A673 (cell line): Measurements from ENCODE around the gene GRPEL2. TPM values are rescaled to one million over a fixed set of nuclear protein-coding genes. Genes with fewer than 3 reads are reported as not detected.

Experiments used
- BruUV-seq: library from RNA; stranded (reverse); fragments of 400-500 nt; replicated peaks from 2 replicates; lab custom pipeline; 2021; lab: Mats Ljungman, UMichigan
- CTCF ChIA-PET: fragments of 300-600 bp; sonication (Branson Sonifier 250); formaldehyde crosslinking; loops from one replicate; lab custom pipeline; 2022; ENCODE audit warnings: antibody characterized with exemption; lab: Charles Lee
- POLR2A ChIA-PET: fragments of 300-600 bp; sonication (Branson Sonifier 250); formaldehyde crosslinking; loops from one replicate; lab custom pipeline; 2022; ENCODE audit warnings: antibody characterized with exemption; ENCODE audit not compliant: low non-redundant PET; lab: Charles Lee
- DNase-seq: peaks from one replicate; pipeline ENCODE4 v3.0.0-alpha.2; 2015; ENCODE audit warnings: low spot score
- H3K27ac ChIP-seq: fragments of 200-600 bp; sonication (generic); 2 replicates; pipeline ENCODE4 v1.5.1; 2016; ENCODE audit warnings: mixed run types, low read depth, mild to moderate bottlenecking, mixed read lengths, antibody characterized with exemption, low read length; ENCODE audit not compliant: poor library complexity, severe bottlenecking
- H3K27me3 ChIP-seq: fragments of 200-600 bp; sonication (generic); replicated peaks from 2 replicates; pipeline ENCODE4 v1.6.1; 2017; ENCODE audit warnings: mixed run types, low read depth, mild to moderate bottlenecking, mixed read lengths, antibody characterized with exemption, low read length; ENCODE audit not compliant: insufficient read depth, poor library complexity
- H3K36me3 ChIP-seq: fragments of 200-600 bp; sonication (generic); 2 replicates; pipeline ENCODE4 v1.6.1; 2016; ENCODE audit warnings: mixed run types, mild to moderate bottlenecking, mixed read lengths, antibody characterized with exemption, low read length; ENCODE audit not compliant: insufficient read depth, poor library complexity, severe bottlenecking
- H3K4me1 ChIP-seq: fragments of 200-600 bp; sonication (generic); 2 replicates; pipeline ENCODE4 v1.6.1; 2017; ENCODE audit warnings: mixed run types, mild to moderate bottlenecking, mixed read lengths, antibody characterized with exemption, low read length; ENCODE audit not compliant: insufficient read depth, poor library complexity, severe bottlenecking
- H3K4me3 ChIP-seq: fragments of 200-600 bp; sonication (generic); 2 replicates; pipeline ENCODE4 v1.5.1; 2016; ENCODE audit warnings: low read depth, mixed run types, mild to moderate bottlenecking, mixed read lengths, low read length; ENCODE audit not compliant: poor library complexity, severe bottlenecking
- H3K9me3 ChIP-seq: fragments of 200-600 bp; sonication (generic); 2 replicates; pipeline ENCODE4 v1.6.1; 2016; ENCODE audit warnings: mixed run types, low read depth, mild to moderate bottlenecking, mixed read lengths, antibody characterized with exemption, low read length; ENCODE audit not compliant: poor library complexity, severe bottlenecking
- CTCF ChIP-seq: fragments of 300-800, 200-600 bp; sonication (generic); conservative IDR thresholded peaks from 2 replicates; pipeline ENCODE4 v1.5.1; 2017; ENCODE audit warnings: low read depth, mild to moderate bottlenecking, antibody characterized with exemption, low read length, moderate library complexity, mixed read lengths
- EZH2 ChIP-seq: fragments of 200-600 bp; sonication (generic); IDR thresholded peaks from 2 replicates; pipeline ENCODE4 v1.6.1; 2017; ENCODE audit warnings: borderline replicate concordance, low read depth, mild to moderate bottlenecking, mixed read lengths, antibody characterized with exemption, low read length; ENCODE audit not compliant: poor library complexity, severe bottlenecking
- intact Hi-C: fragments of 100-400 bp; cut with micrococcal nuclease; formaldehyde crosslinking; loops from one replicate; pipeline ENCODE4 v1.10.0; 2022; ENCODE audit not compliant: unreplicated experiment
- total RNA-seq: library from RNA; stranded (reverse); gene quantifications from 2 replicates; pipeline ENCODE4 v1.2.3, GENCODE V29; 2021

The GRPEL2 gene
- total RNA-seq, 1 experiment from 2014 or later: 33.2 TPM

GRCh38 chr5:149317281-149318048, 27.8 kb upstream of the GRPEL2 start:
- Histone ChIP-seq H3K27ac (no peak overlapping the region), H3K4me1 (peaks cover 11% of the 10 kb centered on the region), H3K9me3 (no peaks in the 10 kb centered on the region), H3K27me3 (no peaks in the 10 kb centered on the region), H3K4me3 (no peak overlapping the region), H3K36me3 (no peaks in the 10 kb centered on the region)
- intact Hi-C loops: loop anchor here (2.0 to 10.0 kb wide), 3 partner anchors 53 to 247 kb away; no protein-coding TSS in a partner anchor
- BruUV-seq: no TSS peak
- POLR2A ChIA-PET: no interaction called here
- peak; percentile 65 for DNase-seq
- TF ChIP-seq CTCF: peak; percentile 79
- TF ChIP-seq EZH2: no peak
- CTCF ChIA-PET: interaction anchor here (0.6 to 1.3 kb wide), 3 partner anchors 42 to 249 kb away, joined by 4 to 18 read pairs (median 5); no protein-coding TSS in a partner anchor

- peaks cover 11% of the 10 kb centered on the region for H3K4me1 ChIP-seq
- DNase-seq: no peak
- TF ChIP-seq EZH2 (no peak), CTCF (no peak)
- H3K27me3 ChIP-seq: no peaks in the 10 kb centered on the region
- H3K4me3 ChIP-seq: no peak overlapping the region
- intact Hi-C loops: loop anchor here (10.0 kb wide), 1 partner anchor 246 kb away; no protein-coding TSS in a partner anchor
- no peaks in the 10 kb centered on the region for H3K9me3 ChIP-seq
- no peak overlapping the region for H3K27ac ChIP-seq
- CTCF ChIA-PET: no interaction called here
- H3K36me3 ChIP-seq: no peaks in the 10 kb centered on the region
- POLR2A ChIA-PET: no interaction called here
- BruUV-seq: no TSS peak
Measured at GRCh38 chr5:149319174-149319573, 26.1 kb upstream of the GRPEL2 start.

GRCh38 chr5:149320791-149321330, 24.4 kb upstream of the GRPEL2 start:
- CTCF ChIA-PET: interaction anchor here (0.6 to 0.7 kb wide), 3 partner anchors 46 to 1294 kb away, joined by 3 to 12 read pairs (median 3); no protein-coding TSS in a partner anchor
- Histone ChIP-seq H3K4me3 (no peak overlapping the region), H3K9me3 (no peaks in the 10 kb centered on the region), H3K4me1 (peaks cover 11% of the 10 kb centered on the region), H3K27me3 (no peaks in the 10 kb centered on the region), H3K36me3 (no peaks in the 10 kb centered on the region), H3K27ac (no peak overlapping the region)
- POLR2A ChIA-PET: no interaction called here
- TF ChIP-seq CTCF: no peak
- TF ChIP-seq EZH2: no peak
- intact Hi-C loops: no loop called here
- peak; percentile 83 for DNase-seq
- BruUV-seq: no TSS peak
